AG04450 (cell line): ENCODE results near the gene TES. TPM values are rescaled to one million over a fixed set of nuclear protein-coding genes. Genes with fewer than 3 reads are reported as not detected.
"Not testable (repeated sequence)": the region's sequence is repeated elsewhere in the genome, so short reads cannot be mapped to it uniquely, and the experiment has no call there.

Experiments used
- CTCF ChIA-PET: fragments of 300-600, 350-600 bp; formaldehyde crosslinking; extraction: SDS; loops from one replicate; lab custom pipeline; 2022; ENCODE audit warnings: antibody characterized with exemption, inconsistent platforms; lab: Charles Lee
- POLR2A ChIA-PET: fragments of 350-600 bp; formaldehyde crosslinking; extraction: SDS; loops from one replicate; lab custom pipeline; 2021; ENCODE audit warnings: antibody characterized with exemption, inconsistent platforms; lab: Yijun Ruan, JAX
- DNase-seq: peaks from one replicate; pipeline ENCODE4 v3.0.0-alpha.2; 2011; ENCODE audit warnings: low read depth, low spot score
- H3K27ac ChIP-seq: one replicate; pipeline ENCODE4 v1.5.1; 2012; ENCODE audit warnings: low read depth, low read length, control low read depth
- H3K27me3 ChIP-seq: one replicate; pipeline ENCODE4 v1.6.0; 2012; ENCODE audit warnings: low read length; ENCODE audit not compliant: control insufficient read depth, insufficient read depth
- H3K4me3 ChIP-seq: 2 replicates; pipeline ENCODE4 v1.5.1; 2011; ENCODE audit warnings: mild to moderate bottlenecking, low read depth, low read length, control low read depth
- H3K9me3 ChIP-seq: 2 replicates; pipeline ENCODE4 v1.5.1; 2012; ENCODE audit warnings: low read length; ENCODE audit not compliant: control insufficient read depth, insufficient read depth
- polyA plus RNA-seq: library from polyadenylated mRNA; depleted of rRNA; stranded (reverse); fragments of >200 nt; gene quantifications from 2 replicates; pipeline ENCODE4 v1.2.3, GENCODE V29; 2011
- TF ChIP-seq, protein P1 (sequence below): IDR thresholded peaks from 2 replicates; pipeline ENCODE4 v1.5.1; 2011; ENCODE audit warnings: low read depth, low read length, control low read depth, inconsistent platforms

The TES gene
- polyA plus RNA-seq, 1 experiment: 152 TPM

DNA sequence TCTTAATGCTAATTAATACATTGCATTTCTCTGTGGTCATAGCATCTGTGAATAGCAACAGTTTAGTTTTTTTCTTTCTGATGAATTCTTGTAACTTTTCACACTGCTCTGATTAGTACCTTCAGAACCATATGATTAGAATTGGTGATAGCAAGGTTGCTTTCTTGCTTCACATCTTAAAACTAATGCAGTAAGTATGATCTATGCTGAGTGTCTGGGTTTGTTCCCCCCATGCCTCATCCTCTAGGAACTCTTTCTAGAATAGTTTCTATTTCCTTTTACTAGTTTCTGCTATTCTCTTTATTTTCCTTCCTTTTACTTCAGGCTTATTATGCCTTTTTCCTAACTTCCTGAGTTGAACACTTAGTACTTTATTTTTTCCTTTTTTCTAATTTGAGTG is 32.4 kb downstream of the TES start:
- ChIA-PET CTCF (interaction anchor here (0.7 to 9.9 kb wide), 17 partner anchors 11 to 563 kb away, joined by 3 to 362 read pairs (median 10); no protein-coding TSS in a partner anchor), POLR2A (interaction anchor here (1.5 kb wide), 1 partner anchor 346 kb away, joined by 3 read pairs; no protein-coding TSS in a partner anchor)
- DNase-seq: no peak
- Histone ChIP-seq H3K4me3 (no peak overlapping the region), H3K27me3 (no peaks in the 10 kb centered on the region), H3K9me3 (peaks cover 8% of the 10 kb centered on the region), H3K27ac (no peak overlapping the region)
- TF ChIP-seq, protein P1, sequence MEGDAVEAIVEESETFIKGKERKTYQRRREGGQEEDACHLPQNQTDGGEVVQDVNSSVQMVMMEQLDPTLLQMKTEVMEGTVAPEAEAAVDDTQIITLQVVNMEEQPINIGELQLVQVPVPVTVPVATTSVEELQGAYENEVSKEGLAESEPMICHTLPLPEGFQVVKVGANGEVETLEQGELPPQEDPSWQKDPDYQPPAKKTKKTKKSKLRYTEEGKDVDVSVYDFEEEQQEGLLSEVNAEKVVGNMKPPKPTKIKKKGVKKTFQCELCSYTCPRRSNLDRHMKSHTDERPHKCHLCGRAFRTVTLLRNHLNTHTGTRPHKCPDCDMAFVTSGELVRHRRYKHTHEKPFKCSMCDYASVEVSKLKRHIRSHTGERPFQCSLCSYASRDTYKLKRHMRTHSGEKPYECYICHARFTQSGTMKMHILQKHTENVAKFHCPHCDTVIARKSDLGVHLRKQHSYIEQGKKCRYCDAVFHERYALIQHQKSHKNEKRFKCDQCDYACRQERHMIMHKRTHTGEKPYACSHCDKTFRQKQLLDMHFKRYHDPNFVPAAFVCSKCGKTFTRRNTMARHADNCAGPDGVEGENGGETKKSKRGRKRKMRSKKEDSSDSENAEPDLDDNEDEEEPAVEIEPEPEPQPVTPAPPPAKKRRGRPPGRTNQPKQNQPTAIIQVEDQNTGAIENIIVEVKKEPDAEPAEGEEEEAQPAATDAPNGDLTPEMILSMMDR: no peak

GRCh38 chr7:116244803-116245202 is 34.5 kb downstream of the TES start:
- POLR2A ChIA-PET, DNase-seq, H3K4me3 ChIP-seq, H3K9me3 ChIP-seq, H3K27me3 ChIP-seq, H3K27ac ChIP-seq: not testable (repeated sequence)
- CTCF ChIA-PET: interaction anchor here (1.5 kb wide), 1 partner anchor 8 kb away, joined by 4 read pairs; no protein-coding TSS in a partner anchor

DNA sequence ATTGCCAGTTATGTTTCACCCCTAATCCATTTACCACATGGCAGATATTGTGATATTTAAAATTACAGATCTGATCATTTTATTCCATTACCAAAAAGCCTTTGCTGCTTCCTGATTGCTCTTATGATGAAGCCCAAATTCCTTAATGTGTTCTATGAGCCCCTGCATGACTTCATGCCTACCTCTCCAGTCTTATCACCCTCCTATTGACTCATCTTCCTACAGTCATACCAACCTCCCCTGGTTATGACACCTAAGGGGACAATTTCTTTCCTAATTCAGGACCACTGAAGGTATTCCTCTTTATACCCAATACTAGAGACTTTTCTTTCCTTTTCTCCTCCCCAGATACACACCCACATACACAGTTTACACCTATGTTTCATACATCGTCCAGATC is 36.0 kb downstream of the TES start:
- TF ChIP-seq, protein P1: no peak
- H3K27me3 ChIP-seq: no peaks in the 10 kb centered on the region
- no peak overlapping the region for H3K27ac ChIP-seq
- H3K4me3 ChIP-seq: no peak overlapping the region
- H3K9me3 ChIP-seq: peaks cover 8% of the 10 kb centered on the region
- no peak for DNase-seq
- ChIA-PET POLR2A (no interaction called here), CTCF (no interaction called here)

DNA sequence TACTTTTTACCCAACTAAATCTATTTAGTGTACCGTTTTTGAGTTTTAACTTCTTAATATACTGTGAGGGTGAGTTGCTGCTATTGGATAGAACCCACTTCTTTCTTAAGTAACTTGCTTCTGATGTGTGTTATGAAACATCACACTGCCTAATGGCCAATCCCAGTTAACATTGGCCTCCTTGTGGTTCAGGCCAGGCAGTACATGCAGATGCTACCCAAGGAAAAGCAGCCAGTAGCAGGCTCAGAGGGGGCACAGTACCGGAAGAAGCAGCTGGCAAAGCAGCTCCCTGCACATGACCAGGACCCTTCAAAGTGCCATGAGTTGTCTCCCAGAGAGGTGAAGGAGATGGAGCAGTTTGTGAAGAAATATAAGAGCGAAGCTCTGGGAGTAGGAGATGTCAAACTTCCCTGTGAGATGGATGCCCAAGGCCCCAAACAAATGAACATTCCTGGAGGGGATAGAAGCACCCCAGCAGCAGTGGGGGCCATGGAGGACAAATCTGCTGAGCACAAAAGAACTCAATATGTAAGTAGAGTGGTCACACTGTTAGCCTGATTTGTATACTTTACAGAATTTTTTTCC is 39.7 kb downstream of the TES start:
- no peaks in the 10 kb centered on the region for H3K9me3 ChIP-seq
- TF ChIP-seq, protein P1: peak; percentile 66

GRCh38 chr7:116251675-116252074 is 41.3 kb downstream of the TES start:
- DNase-seq: no peak
- ChIA-PET POLR2A (interaction anchor here (0.7 kb wide), 1 partner anchor 287 kb away, joined by 4 read pairs; no protein-coding TSS in a partner anchor), CTCF (interaction anchor here (1.5 to 9.6 kb wide), 4 partner anchors 16 to 335 kb away, joined by 3 to 132 read pairs (median 8); no protein-coding TSS in a partner anchor)
- Histone ChIP-seq H3K27ac (no peak overlapping the region), H3K27me3 (no peaks in the 10 kb centered on the region), H3K9me3 (no peaks in the 10 kb centered on the region), H3K4me3 (no peak overlapping the region)
- TF ChIP-seq, protein P1: no peak

More for the DNA sequence above, 39.7 kb downstream of the TES start:
- H3K4me3 ChIP-seq: no peak overlapping the region
- no peaks in the 10 kb centered on the region for H3K27me3 ChIP-seq
- ChIA-PET POLR2A (no interaction called here), CTCF (interaction anchor here (0.7 to 2.0 kb wide), 16 partner anchors 8 to 341 kb away, joined by 3 to 13 read pairs (median 4); no protein-coding TSS in a partner anchor)
- no peak for DNase-seq
- no peak overlapping the region for H3K27ac ChIP-seq
